ENCODE data around the gene GPC6.

GPC6 gene

GRCh38 chr13:94455414-94455813 lies 1228.8 kb downstream of the GPC6 start:
- Histone ChIP-seq H3K4me1 (ENCODE audit: insufficient read depth, low read length, severe bottlenecking) (no peaks in the 10 kb centered on the region), H3K27me3 (ENCODE audit: insufficient read depth, low read length) (no peaks in the 10 kb centered on the region)

More at GRCh38 chr13:94455414-94455813, 1228.8 kb downstream of the GPC6 start:
- TF ChIP-seq, protein P1, sequence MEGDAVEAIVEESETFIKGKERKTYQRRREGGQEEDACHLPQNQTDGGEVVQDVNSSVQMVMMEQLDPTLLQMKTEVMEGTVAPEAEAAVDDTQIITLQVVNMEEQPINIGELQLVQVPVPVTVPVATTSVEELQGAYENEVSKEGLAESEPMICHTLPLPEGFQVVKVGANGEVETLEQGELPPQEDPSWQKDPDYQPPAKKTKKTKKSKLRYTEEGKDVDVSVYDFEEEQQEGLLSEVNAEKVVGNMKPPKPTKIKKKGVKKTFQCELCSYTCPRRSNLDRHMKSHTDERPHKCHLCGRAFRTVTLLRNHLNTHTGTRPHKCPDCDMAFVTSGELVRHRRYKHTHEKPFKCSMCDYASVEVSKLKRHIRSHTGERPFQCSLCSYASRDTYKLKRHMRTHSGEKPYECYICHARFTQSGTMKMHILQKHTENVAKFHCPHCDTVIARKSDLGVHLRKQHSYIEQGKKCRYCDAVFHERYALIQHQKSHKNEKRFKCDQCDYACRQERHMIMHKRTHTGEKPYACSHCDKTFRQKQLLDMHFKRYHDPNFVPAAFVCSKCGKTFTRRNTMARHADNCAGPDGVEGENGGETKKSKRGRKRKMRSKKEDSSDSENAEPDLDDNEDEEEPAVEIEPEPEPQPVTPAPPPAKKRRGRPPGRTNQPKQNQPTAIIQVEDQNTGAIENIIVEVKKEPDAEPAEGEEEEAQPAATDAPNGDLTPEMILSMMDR (IDR thresholded peaks at IDR 0.05; ENCODE audit: low read length), result no peak
- TF ChIP-seq EZH2 (IDR thresholded peaks at IDR 0.05; ENCODE audit: borderline replicate concordance, low read length), result no peak
- Histone ChIP-seq H3K9ac (ENCODE audit: low read length) (no peak overlapping the region), H3K79me2 (ENCODE audit: insufficient read depth, low read length) (no peaks in the 10 kb centered on the region), H3K27ac (ENCODE audit: low read depth, low read length, poor library complexity, severe bottlenecking) (no peak overlapping the region), H3K36me3 (ENCODE audit: insufficient read depth, low read length) (no peaks in the 10 kb centered on the region), H4K20me1 (ENCODE audit: insufficient read depth, low read length) (no peaks in the 10 kb centered on the region), H2AFZ (ENCODE audit: low read length) (no peak overlapping the region), H3F3A (ENCODE audit: insufficient read depth, low read length) (no peaks in the 10 kb centered on the region), H3K4me3 (ENCODE audit: low read depth, low read length, poor library complexity, severe bottlenecking) (no peak overlapping the region), H3K9me3 (ENCODE audit: low read length) (no peaks in the 10 kb centered on the region), H3K9me2 (ENCODE audit: low read depth, low read length) (peaks cover 3% of the 10 kb centered on the region; the same call in 1 of the 2 replicates), H3K4me2 (ENCODE audit: low read length) (no peak overlapping the region)

Data from OCI-LY1 (cell line).